ENCODE measurements around the gene ABCA8. TPM values are rescaled to one million over a fixed set of nuclear protein-coding genes. Genes with fewer than 3 reads are reported as not detected.
"Not testable (repeated sequence)": the region's sequence is repeated elsewhere in the genome, so short reads cannot be mapped to it uniquely, and the experiment has no call there.

The ABCA8 gene, protein sequence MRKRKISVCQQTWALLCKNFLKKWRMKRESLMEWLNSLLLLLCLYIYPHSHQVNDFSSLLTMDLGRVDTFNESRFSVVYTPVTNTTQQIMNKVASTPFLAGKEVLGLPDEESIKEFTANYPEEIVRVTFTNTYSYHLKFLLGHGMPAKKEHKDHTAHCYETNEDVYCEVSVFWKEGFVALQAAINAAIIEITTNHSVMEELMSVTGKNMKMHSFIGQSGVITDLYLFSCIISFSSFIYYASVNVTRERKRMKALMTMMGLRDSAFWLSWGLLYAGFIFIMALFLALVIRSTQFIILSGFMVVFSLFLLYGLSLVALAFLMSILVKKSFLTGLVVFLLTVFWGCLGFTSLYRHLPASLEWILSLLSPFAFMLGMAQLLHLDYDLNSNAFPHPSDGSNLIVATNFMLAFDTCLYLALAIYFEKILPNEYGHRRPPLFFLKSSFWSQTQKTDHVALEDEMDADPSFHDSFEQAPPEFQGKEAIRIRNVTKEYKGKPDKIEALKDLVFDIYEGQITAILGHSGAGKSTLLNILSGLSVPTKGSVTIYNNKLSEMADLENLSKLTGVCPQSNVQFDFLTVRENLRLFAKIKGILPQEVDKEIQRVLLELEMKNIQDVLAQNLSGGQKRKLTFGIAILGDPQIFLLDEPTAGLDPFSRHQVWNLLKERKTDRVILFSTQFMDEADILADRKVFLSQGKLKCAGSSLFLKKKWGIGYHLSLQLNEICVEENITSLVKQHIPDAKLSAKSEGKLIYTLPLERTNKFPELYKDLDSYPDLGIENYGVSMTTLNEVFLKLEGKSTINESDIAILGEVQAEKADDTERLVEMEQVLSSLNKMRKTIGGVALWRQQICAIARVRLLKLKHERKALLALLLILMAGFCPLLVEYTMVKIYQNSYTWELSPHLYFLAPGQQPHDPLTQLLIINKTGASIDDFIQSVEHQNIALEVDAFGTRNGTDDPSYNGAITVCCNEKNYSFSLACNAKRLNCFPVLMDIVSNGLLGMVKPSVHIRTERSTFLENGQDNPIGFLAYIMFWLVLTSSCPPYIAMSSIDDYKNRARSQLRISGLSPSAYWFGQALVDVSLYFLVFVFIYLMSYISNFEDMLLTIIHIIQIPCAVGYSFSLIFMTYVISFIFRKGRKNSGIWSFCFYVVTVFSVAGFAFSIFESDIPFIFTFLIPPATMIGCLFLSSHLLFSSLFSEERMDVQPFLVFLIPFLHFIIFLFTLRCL (N-terminal part only)
- 100 to 1,000 TPM in 2 of 5 donors, 10 to 100 TPM in 3; 49.8 to 142 (median 93.9) TPM for polyA plus RNA-seq (ENCODE audit: insufficient read depth in 1 of 5, insufficient read length in 5 of 5, low replicate concordance in 1 of 5)
- long read RNA-seq, donor 1, transcript ABCA8-206 (6 exons, 1,502 nt), result major isoform, 10 of 14 reads
- long read RNA-seq, donor 1, partial matches to known transcripts, result 0 of 14 reads
- long read RNA-seq, donor 1, other reads (novel, unspliced or antisense), result 0 of 14 reads
- long read RNA-seq, donor 2, partial matches to known transcripts, result 0 of 1 reads
- long read RNA-seq, donor 2, other reads (novel, unspliced or antisense), result 0 of 1 reads
- long read RNA-seq, donor 3, full-length matches to known transcripts, result 9 of 9 reads
- long read RNA-seq, donor 3, partial matches to known transcripts, result 0 of 9 reads
- long read RNA-seq, donor 3, other reads (novel, unspliced or antisense), result 0 of 9 reads
- long read RNA-seq, donor 4, full-length matches to known transcripts, result 9 of 9 reads
- long read RNA-seq, donor 4, partial matches to known transcripts, result 0 of 9 reads
- long read RNA-seq, donor 4, other reads (novel, unspliced or antisense), result 0 of 9 reads
- long read RNA-seq, donor 5, partial matches to known transcripts, result 0 of 8 reads
- long read RNA-seq, donor 5, other reads (novel, unspliced or antisense), result 0 of 8 reads
- long read RNA-seq, donor 6, partial matches to known transcripts, result 0 of 3 reads
- long read RNA-seq, donor 6, other reads (novel, unspliced or antisense), result 0 of 3 reads
- long read RNA-seq, donor 7, partial matches to known transcripts, result 0 of 3 reads
- long read RNA-seq, donor 7, other reads (novel, unspliced or antisense), result 0 of 3 reads
- long read RNA-seq, donor 8, partial matches to known transcripts, result 0 of 2 reads
- long read RNA-seq, donor 8, other reads (novel, unspliced or antisense), result 0 of 2 reads

GRCh38 chr17:68955181-68955841, at the start of gene ABCA8:
TSS of gene ABCA8 (minus strand) at chr17:68955392. CDS start at chr17:68942034, 13,358 bp downstream.
- peak; percentile 63 to 69 for DNase-seq

- DNase-seq, result not testable (repeated sequence)
These were observed 49.6 kb upstream of the ABCA8 start for GRCh38 chr17:69004759-69005158.

- DNase-seq, result not testable (repeated sequence)
These were observed 44.6 kb upstream of the ABCA8 start for GRCh38 chr17:68999743-69000142.

- DNase-seq, result no peak
These were observed 37.9 kb upstream of the ABCA8 start for GRCh38 chr17:68993112-68993511.

GRCh38 chr17:68987966-68988365, 32.8 kb upstream of the ABCA8 start:
- no peak for DNase-seq

GRCh38 chr17:68981288-68981687, 26.1 kb upstream of the ABCA8 start:
- peak; percentile 6 to 15 for DNase-seq

GRCh38 chr17:68973098-68973846, 18.1 kb upstream of the ABCA8 start:
- no peak for DNase-seq

GRCh38 chr17:68972119-68972704, 17.0 kb upstream of the ABCA8 start:
- no peak for DNase-seq

DNA sequence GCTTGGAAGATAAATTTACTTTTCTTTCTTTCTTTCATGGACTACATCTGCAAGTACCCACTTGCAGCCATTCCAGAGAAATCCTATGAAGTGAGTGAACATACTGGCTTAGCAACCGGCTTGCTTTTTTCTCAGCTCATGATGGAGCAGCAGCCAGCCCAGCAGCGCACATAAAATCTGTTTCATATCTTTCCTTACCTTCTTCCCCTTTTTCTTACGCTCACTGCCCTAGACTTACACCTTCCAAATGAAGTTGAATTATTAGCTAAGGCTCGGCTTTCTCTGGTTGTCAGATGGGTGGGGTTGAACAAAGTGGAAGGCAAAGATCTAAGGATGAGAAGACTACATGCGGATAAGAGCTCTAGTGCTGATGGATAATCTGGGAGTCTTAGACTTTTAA, 13.9 kb upstream of the ABCA8 start:
- DNase-seq, result no peak

DNA sequence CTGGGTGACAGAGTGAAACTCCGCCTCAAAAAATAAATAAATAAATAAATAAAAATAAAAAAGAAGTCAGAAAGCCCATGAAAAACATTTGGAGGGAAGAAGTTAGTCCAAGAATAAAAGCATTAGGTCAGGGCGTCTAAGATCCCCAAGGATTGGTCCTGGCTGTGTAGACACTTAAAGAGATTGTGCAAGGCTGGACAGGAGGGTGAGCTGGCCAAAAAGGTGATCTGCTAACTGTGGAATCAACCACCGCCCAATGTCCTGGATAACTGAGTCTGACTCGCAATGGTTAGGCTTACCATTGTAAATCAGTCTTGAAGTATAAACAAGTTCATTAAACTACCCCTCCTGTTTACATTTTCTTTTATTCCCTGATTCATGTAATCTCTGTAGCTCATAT, 8.8 kb upstream of the ABCA8 start:
- DNase-seq, result no peak

GRCh38 chr17:68961214-68961882, 6.2 kb upstream of the ABCA8 start:
- no peak for DNase-seq

DNA sequence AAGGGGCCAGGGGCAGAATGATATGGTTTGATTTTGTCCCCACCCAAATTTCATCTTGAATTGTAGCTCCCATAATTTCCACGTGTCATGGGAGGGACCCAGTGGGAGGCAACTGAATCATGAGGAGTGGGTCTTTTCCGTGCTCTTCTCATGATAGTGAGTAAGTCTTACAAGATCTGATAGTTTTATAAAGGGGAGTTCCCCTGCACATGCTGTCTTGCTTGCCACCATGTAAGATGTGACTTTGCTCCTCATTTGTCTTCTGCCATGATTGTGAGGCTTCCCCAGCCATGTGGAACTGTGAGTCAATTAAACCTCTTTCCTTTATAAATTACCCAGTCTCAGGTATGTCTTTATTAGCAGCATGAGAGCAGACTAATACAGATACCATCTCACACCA, 3.9 kb upstream of the ABCA8 start:
- DNase-seq, result not testable (repeated sequence)

- no peak for DNase-seq
These were observed 2.8 kb upstream of the ABCA8 start for GRCh38 chr17:68957944-68958343.

DNA sequence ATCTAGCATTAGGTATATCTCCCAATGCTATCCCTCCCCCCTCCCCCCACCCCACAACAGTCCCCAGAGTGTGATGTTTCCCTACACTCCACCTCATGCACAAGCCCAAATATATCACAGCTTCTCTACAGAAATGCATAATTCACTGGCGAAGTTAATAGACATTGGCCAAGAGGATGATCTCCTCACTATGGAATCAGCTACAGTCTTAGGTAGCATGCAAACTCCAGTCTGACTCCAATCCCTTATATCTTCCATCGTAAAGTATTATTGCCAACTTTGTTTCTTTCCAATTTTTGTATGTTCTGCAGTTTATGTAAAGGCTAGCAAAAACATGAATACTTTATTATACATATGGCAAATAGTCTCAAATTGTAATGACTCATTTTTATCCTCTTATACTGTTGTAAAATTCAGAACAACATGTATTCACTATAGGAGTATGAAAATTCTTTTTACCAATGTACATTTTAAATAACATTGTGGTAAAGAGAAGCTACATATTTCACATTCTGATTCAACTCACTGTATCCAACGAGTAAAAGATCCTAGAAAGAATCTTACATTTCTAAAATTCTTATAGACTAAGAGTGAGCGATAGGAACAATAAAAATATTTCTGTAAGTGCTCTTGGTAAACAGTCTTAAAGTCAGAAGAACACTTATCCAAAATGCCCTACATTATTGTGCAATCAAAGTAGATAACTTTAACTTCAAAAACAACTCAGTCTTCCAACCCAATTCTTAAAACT, 871 bp downstream of the ABCA8 start:
- DNase-seq, result no peak

GRCh38 chr17:68953340-68953997, 1.7 kb downstream of the ABCA8 start:
- DNase-seq, result no peak

DNA sequence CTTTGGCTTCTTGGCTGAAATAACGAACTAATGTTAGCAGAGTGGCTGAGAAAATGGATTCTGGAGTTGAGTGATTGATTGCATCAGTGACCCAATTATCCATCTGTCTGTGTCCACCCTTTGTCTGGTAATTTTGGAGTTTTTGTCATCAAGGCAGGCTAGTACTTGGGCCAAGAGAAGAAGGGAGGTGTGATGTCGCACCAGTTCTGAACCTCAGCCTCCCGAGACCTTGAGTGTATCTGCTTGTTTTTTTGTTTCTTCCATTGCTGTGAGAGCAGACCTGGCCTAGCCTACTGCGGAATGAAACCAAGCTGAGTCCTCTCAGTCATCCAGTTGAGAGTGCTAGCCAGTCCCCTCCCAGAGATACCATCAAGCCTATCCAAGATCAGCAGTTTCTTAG, 4.5 kb downstream of the ABCA8 start:
- DNase-seq, result no peak
